Peyer's patch (tissue), 4 donors: ENCODE results near the gene RAB35.

Source experiments
- CTCF ChIP-seq, 6 experiments: fragments of 450-650 bp in 4 of 6; fragments of 200-600 bp in 2 of 6; sonication (generic) in 1 of 6; IDR thresholded peaks; one replicate each; pipeline ENCODE4 v1.5.1; 2017 to 2019; ENCODE audit warnings: antibody characterized with exemption in 6 of 6, mild to moderate bottlenecking in 3 of 6, moderate library complexity in 1 of 6
- POLR2A ChIP-seq, 2 donors: fragments of 450-650 bp; IDR thresholded peaks; one replicate each; pipeline ENCODE4 v1.5.1; 2017; ENCODE audit warnings: antibody characterized with exemption in 2 of 2, mild to moderate bottlenecking in 2 of 2, moderate library complexity in 2 of 2

- no peak for TF ChIP-seq POLR2A (IDR thresholded peaks at IDR 0.05)
- TF ChIP-seq CTCF (IDR thresholded peaks at IDR 0.05), result no peak
Measured at GRCh38 chr12:120081641-120082040, 34.9 kb downstream of the RAB35 start.
